ENCODE results near the gene AKR7A3. TPM values are rescaled to one million over a fixed set of nuclear protein-coding genes. Genes with fewer than 3 reads are reported as not detected.

Gene AKR7A3
- total RNA-seq, 2 donors from 2014 or later = 97.0 to 119 TPM

- Histone ChIP-seq H3K27ac (no peak overlapping the region), H3K36me3 (no peaks in the 10 kb centered on the region), H3K9ac (ENCODE audit: low read depth in 2 of 2, low read length in 2 of 2) (no peak overlapping the region), H3K4me3 (no peak overlapping the region), H3K9me3 (no peaks in the 10 kb centered on the region), H3K27me3 (no peaks in the 10 kb centered on the region), H3K4me1 (no peaks in the 10 kb centered on the region)
- no peak for TF ChIP-seq CTCF (IDR thresholded peaks at IDR 0.05)
- intact Hi-C loops (cut with DNase I) = no loop called here
- no peak for DNase-seq
Observed at GRCh38 chr1:19332832-19333231, 44.3 kb upstream of the AKR7A3 start.

GRCh38 chr1:19331262-19331878, 42.8 kb upstream of the AKR7A3 start:
- Histone ChIP-seq H3K27me3 (no peaks in the 10 kb centered on the region), H3K9ac (ENCODE audit: low read depth in 2 of 2, low read length in 2 of 2) (no peak overlapping the region), H3K36me3 (no peaks in the 10 kb centered on the region), H3K4me1 (no peaks in the 10 kb centered on the region), H3K9me3 (no peaks in the 10 kb centered on the region), H3K27ac (no peak overlapping the region), H3K4me3 (no peak overlapping the region)
- TF ChIP-seq CTCF (IDR thresholded peaks at IDR 0.05) = no peak
- intact Hi-C loops (cut with DNase I) = no loop called here
- no peak for DNase-seq

- DNase-seq = peak; percentile 38
- Histone ChIP-seq H3K9ac (ENCODE audit: low read depth in 2 of 2, low read length in 2 of 2) (no peak overlapping the region), H3K4me1 (no peaks in the 10 kb centered on the region), H3K4me3 (no peak overlapping the region), H3K9me3 (no peaks in the 10 kb centered on the region), H3K27me3 (no peaks in the 10 kb centered on the region), H3K27ac (no peak overlapping the region), H3K36me3 (no peaks in the 10 kb centered on the region)
- no peak for TF ChIP-seq CTCF (IDR thresholded peaks at IDR 0.05)
- intact Hi-C loops (cut with DNase I) = no loop called here
Observed at GRCh38 chr1:19330449-19331135, 42.0 kb upstream of the AKR7A3 start.

GRCh38 chr1:19329611-19330010, 41.0 kb upstream of the AKR7A3 start:
- Histone ChIP-seq H3K9ac (ENCODE audit: low read depth in 2 of 2, low read length in 2 of 2) (no peak overlapping the region), H3K27me3 (no peaks in the 10 kb centered on the region), H3K4me1 (no peaks in the 10 kb centered on the region), H3K27ac (no peak overlapping the region), H3K36me3 (no peaks in the 10 kb centered on the region), H3K9me3 (no peaks in the 10 kb centered on the region), H3K4me3 (no peak overlapping the region)
- no peak for TF ChIP-seq CTCF (IDR thresholded peaks at IDR 0.05)
- DNase-seq = no peak
- intact Hi-C loops (cut with DNase I) = no loop called here

GRCh38 chr1:19329188-19329587, 40.6 kb upstream of the AKR7A3 start:
- no peaks in the 10 kb centered on the region for H3K9me3 ChIP-seq
- no peaks in the 10 kb centered on the region for H3K36me3 ChIP-seq
- intact Hi-C loops (cut with DNase I) = no loop called here
- H3K4me3 ChIP-seq = no peak overlapping the region
- H3K9ac ChIP-seq (ENCODE audit: low read depth in 2 of 2, low read length in 2 of 2) = no peak overlapping the region
- no peak for TF ChIP-seq CTCF (IDR thresholded peaks at IDR 0.05)
- H3K27me3 ChIP-seq = no peaks in the 10 kb centered on the region
- no peak for DNase-seq
- H3K27ac ChIP-seq = no peak overlapping the region
- no peaks in the 10 kb centered on the region for H3K4me1 ChIP-seq
